NCI-H748 (cell line): ENCODE data around the gene KCNQ5.
A peak's percentile ranks its signal among the peaks of the same experiment; 100 is the strongest.

Source experiments
- DNase-seq: peaks from one replicate; lab custom pipeline; 2025; ENCODE audit not compliant: unreplicated experiment; lab: John Stamatoyannopoulos, UW

KCNQ5 gene

DNA sequence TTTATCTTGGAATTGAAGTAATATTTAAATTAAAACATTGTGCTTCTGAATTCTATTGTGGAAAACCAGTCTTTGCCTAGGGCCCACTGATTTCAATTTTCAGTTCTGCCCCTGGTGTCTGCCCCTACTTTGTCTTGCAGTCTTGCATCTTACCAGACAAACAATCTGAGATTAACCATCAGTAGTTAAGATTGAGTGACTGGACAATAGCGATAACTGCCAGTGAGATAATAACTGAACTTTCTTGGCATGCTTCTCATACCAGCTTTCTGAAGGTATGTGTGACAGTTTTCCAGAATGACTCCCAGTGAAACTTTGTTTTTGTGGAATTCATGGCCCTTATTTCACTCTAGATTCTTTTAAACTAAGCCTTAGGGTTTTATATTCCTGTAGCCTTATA lies 53.5 kb downstream of the KCNQ5 start:
- no peak for DNase-seq

- no peak for DNase-seq
Measured at GRCh38 chr6:72676995-72677394, 55.1 kb downstream of the KCNQ5 start.

DNA sequence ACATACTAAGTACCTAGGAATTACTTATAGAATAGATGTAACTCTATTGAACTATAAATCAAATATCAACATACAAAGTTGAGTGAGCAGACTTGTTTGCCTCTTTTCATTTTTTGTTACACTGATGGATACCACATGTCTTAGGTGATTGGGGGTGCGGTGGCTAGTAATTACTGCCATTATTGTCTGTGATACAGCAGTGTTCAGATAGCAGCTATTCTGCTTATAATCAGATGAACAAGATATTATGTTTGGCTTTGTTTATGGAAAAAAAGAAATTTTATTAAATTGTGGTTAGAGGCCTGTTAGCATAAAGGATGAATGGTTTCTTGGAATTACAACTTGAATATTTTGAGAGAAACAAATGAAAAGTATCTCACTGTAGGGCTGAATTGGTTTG lies 55.9 kb downstream of the KCNQ5 start:
- no peak for DNase-seq

GRCh38 chr6:72683797-72684196 lies 61.9 kb downstream of the KCNQ5 start:
- DNase-seq, result no peak

DNA sequence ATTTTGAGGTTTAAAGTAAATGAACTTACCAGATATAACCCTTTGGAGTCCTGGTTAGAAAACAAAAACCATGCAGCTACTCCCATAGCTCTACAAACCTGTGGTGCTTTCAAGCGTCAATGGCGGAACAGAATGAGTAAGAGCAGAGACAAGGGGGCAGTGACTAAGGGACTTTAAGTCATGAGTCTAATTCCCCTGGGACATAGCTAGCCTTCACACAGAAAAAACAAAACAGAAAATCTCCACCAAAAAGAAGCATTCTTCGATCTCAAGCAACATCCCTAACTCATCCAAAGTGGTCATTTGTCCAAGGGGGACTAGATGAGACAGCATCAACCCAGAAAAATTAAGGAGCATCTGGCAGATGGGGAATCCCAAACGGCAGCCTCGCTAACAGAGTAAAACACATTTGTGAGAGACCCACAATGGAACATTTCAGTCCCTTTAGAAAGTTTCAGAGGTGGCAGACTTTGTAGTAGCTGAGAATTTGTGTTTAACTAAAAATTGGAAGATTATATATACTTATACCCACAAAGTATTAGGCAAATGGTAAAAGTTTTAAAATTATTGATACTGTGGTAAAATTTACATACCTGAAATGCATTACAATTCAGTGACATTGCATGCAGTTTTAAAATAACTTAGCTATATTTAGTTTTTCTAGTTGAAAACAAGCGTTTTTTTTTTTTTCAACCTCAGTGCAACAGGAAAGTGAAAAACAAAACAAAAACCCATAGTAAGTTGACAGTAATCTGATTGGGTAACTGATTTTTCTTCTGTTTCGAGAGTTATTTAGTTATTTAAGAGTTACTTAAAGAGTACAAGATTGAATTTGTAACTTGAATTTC lies 67.5 kb downstream of the KCNQ5 start:
- DNase-seq, result no peak

GRCh38 chr6:72691249-72691648 lies 69.4 kb downstream of the KCNQ5 start:
- DNase-seq, result peak; percentile 60

DNA sequence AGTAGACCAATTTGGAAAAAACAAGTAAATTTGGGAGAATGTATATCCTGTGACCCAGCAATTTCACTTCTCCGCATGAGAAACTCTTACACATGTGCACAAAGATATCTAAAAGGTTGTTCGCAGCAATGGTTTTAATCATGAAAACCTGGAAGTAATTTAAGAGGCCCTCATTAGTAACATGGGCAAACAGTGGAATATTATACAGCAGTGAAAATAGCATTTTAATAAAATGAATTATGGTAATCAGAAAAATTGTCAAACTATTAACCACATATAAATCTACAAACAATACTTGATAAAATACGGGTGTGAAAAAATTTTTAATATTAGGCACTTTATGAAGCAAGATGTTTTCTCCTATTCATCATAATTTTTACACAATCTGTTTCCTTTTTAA lies 74.2 kb downstream of the KCNQ5 start:
- DNase-seq, result no peak

GRCh38 chr6:72699159-72699558 lies 77.3 kb downstream of the KCNQ5 start:
- DNase-seq, result no peak

GRCh38 chr6:72702421-72702820 lies 80.6 kb downstream of the KCNQ5 start:
- no peak for DNase-seq

- no peak for DNase-seq
Measured at GRCh38 chr6:72703093-72703492, 81.2 kb downstream of the KCNQ5 start.

DNA sequence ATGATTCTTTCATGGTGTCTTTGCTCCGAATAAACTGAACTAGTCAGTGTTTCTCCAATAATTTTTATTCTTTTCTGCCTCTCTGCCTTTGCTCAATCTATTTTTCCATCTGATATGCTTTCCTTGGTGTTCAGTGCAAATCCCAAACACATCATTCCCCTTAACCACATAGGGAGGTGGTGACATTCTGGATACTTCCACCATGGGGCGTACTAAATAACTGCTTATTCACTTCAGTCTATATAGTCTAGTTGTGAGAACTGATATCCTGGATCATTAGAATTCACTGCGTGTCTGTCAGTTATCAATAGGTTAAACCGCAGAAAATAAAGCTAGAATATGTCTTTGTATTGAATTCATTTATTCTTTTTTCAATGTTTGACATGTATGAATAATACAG lies 83.1 kb downstream of the KCNQ5 start:
- DNase-seq, result peak; percentile 28

DNA sequence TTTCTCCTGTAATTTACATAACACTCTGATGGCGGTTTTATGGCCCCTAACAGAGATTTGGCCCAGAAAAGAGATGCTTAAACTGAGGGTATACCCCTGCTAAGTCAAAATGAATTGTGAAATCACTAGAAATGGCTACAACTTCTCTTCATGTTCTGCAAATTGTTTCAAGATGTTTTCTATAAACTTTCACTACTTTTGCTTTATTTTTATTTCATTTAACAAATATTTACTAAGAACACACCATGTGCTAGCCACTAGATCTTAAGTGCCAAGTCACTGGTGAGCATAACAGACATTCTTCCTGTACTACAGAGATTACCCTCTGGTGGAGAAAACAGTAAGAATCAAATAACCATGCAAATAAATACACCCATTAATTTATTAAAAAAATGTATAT lies 87.6 kb downstream of the KCNQ5 start:
- DNase-seq, result no peak

GRCh38 chr6:72711731-72712130 lies 89.9 kb downstream of the KCNQ5 start:
- DNase-seq, result no peak

- no peak for DNase-seq
Measured at GRCh38 chr6:72712910-72713309, 91.0 kb downstream of the KCNQ5 start.

DNA sequence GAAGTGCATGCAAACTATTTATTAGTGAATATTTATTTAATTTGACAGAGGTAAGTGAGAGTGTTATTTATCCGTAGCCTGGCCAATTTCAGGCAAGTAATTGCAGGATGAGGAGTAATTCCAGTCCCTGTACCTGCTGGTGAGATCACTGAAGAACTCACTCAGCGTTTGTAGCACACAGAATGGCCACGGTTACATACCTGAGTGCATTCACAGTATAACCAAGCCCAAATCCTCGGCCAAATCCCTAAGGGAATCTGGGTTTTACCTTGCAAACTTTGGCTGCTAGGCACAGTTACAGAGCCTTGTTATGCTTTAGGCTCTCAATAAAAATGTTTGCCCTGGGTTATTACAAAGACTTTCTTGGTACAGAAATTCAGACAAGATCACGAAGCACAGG lies 93.3 kb downstream of the KCNQ5 start:
- no peak for DNase-seq

- no peak for DNase-seq
Measured at GRCh38 chr6:72716916-72717315, 95.1 kb downstream of the KCNQ5 start.

- no peak for DNase-seq
Measured at GRCh38 chr6:72720464-72720863, 98.6 kb downstream of the KCNQ5 start.

DNA sequence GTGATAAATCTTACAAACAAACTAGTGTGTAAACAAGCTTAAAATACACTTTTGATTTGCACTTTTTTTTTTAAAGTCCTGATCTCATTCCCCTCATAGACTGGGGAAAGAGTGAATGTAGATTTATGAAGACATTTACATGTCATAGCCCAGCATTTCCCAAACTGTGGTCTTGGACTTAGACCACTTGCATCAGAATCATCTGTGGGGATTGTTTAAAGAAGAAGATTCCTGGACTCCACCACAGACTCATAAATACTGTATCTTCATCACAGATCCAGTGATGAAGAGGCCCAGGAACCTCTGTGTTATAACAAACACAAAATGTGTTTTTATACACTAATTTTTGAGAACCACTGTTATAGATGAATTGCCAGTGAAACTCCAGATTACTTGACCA lies 99.5 kb downstream of the KCNQ5 start:
- DNase-seq, result no peak

- DNase-seq, result no peak
Measured at GRCh38 chr6:72724545-72724944, 102.7 kb downstream of the KCNQ5 start.

- DNase-seq, result no peak
Measured at GRCh38 chr6:72728706-72729343, 107.0 kb downstream of the KCNQ5 start.

DNA sequence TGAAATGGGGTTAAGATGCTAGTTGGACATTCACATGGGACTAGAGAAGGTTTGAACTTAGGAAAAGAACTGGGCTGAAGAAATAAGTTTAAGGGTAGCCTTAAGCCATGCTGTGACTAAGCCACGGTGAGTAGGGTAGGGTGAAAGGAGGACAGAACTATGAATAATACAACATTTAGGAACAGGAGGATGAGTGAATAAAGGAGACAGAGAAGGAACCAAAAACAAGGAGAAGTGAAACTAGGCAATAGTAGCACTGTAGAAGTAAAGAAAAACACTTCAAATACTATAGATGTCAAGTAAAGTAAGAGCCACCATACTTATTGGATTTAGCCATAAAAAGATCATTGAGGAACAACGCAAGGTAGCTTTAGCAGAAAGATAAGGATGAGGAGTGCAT lies 111.2 kb downstream of the KCNQ5 start:
- DNase-seq, result no peak

DNA sequence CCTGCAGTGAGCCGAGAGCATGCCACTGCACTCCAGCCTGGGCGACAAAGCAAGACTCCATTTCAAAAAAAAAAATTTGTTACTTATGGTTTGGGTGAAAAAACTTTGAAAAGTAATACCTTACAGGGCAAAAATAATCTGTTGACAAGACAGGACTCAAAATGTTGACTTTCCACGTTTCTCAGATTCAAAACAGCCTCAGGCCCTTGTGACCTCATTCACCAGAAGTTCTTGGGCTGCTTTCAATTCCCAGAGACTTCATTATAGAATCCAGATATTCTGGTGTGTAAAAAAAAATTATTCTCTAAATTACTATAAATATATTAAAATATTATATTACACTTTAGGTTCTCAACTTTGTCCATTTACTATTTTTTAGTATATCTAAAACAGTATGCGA lies 116.2 kb downstream of the KCNQ5 start:
- no peak for DNase-seq

GRCh38 chr6:72739368-72739779 lies 117.5 kb downstream of the KCNQ5 start:
- no peak for DNase-seq
